Adrenal gland (tissue), 12 donors: ENCODE results near the gene IFNL1. TPM values are rescaled to one million over a fixed set of nuclear protein-coding genes. Genes with fewer than 3 reads are reported as not detected.
A peak's percentile ranks its signal among the peaks of the same experiment; 100 is the strongest.

Source experiments
- DNase-seq, 7 donors: peaks; one replicate each; pipeline ENCODE4 v3.0.0-alpha.2; 2019 to 2020
- H3K27ac ChIP-seq, 5 donors: fragments of 200-600 bp; sonication (generic) in 4 of 5; 1 replicate in 3 of 5; 2 replicates in 2 of 5; pipeline versions ENCODE4 v1.5.1 to v1.8.0; 2016 to 2020; ENCODE audit warnings: mild to moderate bottlenecking in 1 of 5
- H3K27me3 ChIP-seq: fragments of 200-600 bp; 2 replicates; pipeline ENCODE4 v1.8.0; 2021
- H3K36me3 ChIP-seq, 2 donors: fragments of 200-600 bp; replicated peaks in 1 of 2; 1 replicate in 1 of 2; 2 replicates in 1 of 2; pipeline versions ENCODE4 v1.5.1 to v1.8.0; 2018 to 2022
- H3K4me1 ChIP-seq, 2 donors: fragments of 200-600 bp; replicated peaks in 1 of 2; 1 replicate in 1 of 2; 2 replicates in 1 of 2; pipeline versions ENCODE4 v1.5.1 to v1.8.0; 2018 to 2021
- H3K4me3 ChIP-seq, 4 donors: fragments of 200-600 bp; sonication (generic) in 3 of 4; one replicate each; pipeline ENCODE4 v1.5.1; 2016 to 2018
- H3K9me3 ChIP-seq, 3 donors: fragments of 200-600 bp; sonication (generic) in 1 of 3; replicated peaks in 1 of 3; 1 replicate in 2 of 3; 2 replicates in 1 of 3; pipeline versions ENCODE4 v1.5.1 to v1.8.0; 2016 to 2021
- POLR2A ChIP-seq, 2 donors: fragments of 450-650 bp; IDR thresholded peaks; one replicate each; pipeline ENCODE4 v1.6.1; 2017; ENCODE audit warnings: antibody characterized with exemption in 2 of 2, mild to moderate bottlenecking in 2 of 2, moderate library complexity in 1 of 2
- WGBS, 4 donors: extraction: QIAGEN DNeasy Blood & Tissue Kit in 2 of 4; methylation state at CpG; one replicate each; pipeline versions ENCODE4 v1.1.5 to v1.1.7; 2013 to 2017; 5-methylcytosine and 5-hydroxymethylcytosine counted together
- intact Hi-C, 2 donors: fragments of 100-400 bp; cut with DNase I; formaldehyde crosslinking; loops; one replicate each; pipeline versions ENCODE4 v1.14.1 to v1.15.0; 2022 to 2023
- polyA plus RNA-seq, 3 donors: library from polyadenylated mRNA; stranded (reverse); fragments of 200-250 nt in 2 of 3; fragments of 350-450 nt in 1 of 3; fragmentation: Illumina TruSeq in 1 of 3; extraction: RNeasy Lipid Tissue Mini Kit (QIAGEN cat#74804) in 1 of 3; gene quantifications; one replicate each; pipeline ENCODE4 v1.2.3, GENCODE V29; 2013 to 2014
- small RNA-seq, 2 donors: library from RNA; depleted of rRNA; stranded (forward); fragments of <200 nt; gene quantifications; one replicate each; pipeline ENCODE3, GENCODE V24; 2016
- total RNA-seq, 9 donors: library from RNA; depleted of rRNA in 4 of 9; stranded (reverse); fragments of >200 nt in 4 of 9; fragments of 120-200 nt in 1 of 9; fragmentation: NEBNext Ultra II Directional in 1 of 9; extraction: Animal tissue kit (Norgen Biotek cat#: 25700) in 1 of 9; gene quantifications; one replicate each; pipeline versions ENCODE4 v1.1.0 to v1.2.4, GENCODE V29; 2013 to 2023
- TF ChIP-seq, protein P1 (sequence below), 6 experiments: fragments of 450-650 bp in 4 of 6; fragments of 200-600 bp in 2 of 6; sonication (generic) in 1 of 6; IDR thresholded peaks; 1 replicate in 5 of 6; 2 replicates in 1 of 6; pipeline versions ENCODE4 v1.5.1 to v1.8.0; 2016 to 2021; ENCODE audit warnings: antibody characterized with exemption in 6 of 6, mild to moderate bottlenecking in 2 of 6, moderate library complexity in 1 of 6
- donor health status: healthy with polysubstance abuse.
- donor health status: Bipolar disorder and iron deficiency.
- donor health status: DM: yes; HTN: yes; CAD: no.
- donor health status: DM: no; HTN: no; CAD: no.
- donor health status: DM: no; HTN: no; CAD: no.
- donor health status: DM: yes; HTN: yes; CAD: no.

The IFNL1 gene
- total and polyA plus RNA-seq, 12 donors: not detected

DNA sequence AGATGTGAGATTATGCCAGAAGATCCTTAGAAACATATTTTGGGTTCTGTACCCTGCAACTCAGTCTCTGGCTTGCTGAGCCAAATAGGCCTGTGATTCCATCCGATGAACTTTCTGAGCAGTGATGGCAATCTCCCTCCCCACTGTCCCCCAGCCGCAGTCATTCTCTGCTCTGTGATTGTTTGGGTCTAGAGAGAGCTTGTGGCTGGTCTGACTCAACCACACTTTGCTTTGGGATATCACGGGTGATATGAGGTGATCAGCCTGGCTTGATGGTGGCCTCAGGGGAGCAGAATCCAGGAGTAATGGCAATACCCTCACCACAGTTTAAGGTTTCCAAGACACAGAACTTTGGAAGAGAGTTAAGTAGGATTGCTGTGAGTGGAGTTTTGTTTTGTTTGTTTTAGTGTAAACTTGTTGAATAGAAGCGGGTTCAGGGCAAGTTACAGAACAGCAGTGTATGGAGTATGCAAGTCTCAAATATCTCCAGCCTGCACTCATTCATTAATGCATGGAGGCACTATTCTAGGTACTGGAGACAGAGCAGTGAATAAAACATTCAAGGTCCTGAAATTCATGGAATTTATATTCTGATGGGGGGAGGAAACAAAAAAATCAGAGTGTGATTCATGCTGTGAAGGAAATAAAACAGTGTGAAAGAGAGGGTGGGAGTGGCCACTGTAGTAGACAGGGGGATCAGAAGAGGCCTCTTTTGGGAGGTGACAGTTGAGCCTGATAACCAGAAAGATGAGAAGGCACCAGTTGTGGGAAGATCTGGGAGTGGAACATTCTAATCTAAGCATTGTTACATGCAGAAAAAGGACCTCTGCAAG, 51.3 kb downstream of the IFNL1 start:
- peaks cover 0 to 17% of the 10 kb centered on the region in 2 donors for H3K36me3 ChIP-seq
- no peaks in the 10 kb centered on the region for H3K27me3 ChIP-seq
- H3K27ac ChIP-seq: peak overlapping the region in 2 of 5 donors; percentile 36 to 40
- H3K4me1 ChIP-seq: peaks cover 8 to 58% of the 10 kb centered on the region in 2 donors
- no peak overlapping the region for H3K4me3 ChIP-seq
- TF ChIP-seq, protein P1, sequence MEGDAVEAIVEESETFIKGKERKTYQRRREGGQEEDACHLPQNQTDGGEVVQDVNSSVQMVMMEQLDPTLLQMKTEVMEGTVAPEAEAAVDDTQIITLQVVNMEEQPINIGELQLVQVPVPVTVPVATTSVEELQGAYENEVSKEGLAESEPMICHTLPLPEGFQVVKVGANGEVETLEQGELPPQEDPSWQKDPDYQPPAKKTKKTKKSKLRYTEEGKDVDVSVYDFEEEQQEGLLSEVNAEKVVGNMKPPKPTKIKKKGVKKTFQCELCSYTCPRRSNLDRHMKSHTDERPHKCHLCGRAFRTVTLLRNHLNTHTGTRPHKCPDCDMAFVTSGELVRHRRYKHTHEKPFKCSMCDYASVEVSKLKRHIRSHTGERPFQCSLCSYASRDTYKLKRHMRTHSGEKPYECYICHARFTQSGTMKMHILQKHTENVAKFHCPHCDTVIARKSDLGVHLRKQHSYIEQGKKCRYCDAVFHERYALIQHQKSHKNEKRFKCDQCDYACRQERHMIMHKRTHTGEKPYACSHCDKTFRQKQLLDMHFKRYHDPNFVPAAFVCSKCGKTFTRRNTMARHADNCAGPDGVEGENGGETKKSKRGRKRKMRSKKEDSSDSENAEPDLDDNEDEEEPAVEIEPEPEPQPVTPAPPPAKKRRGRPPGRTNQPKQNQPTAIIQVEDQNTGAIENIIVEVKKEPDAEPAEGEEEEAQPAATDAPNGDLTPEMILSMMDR (IDR thresholded peaks at IDR 0.05): no peak
- peak in 1 of 2 donors; percentile 18 for TF ChIP-seq POLR2A (IDR thresholded peaks at IDR 0.05)
- intact Hi-C loops: loop anchor here in 1 of 2 donors (5.0 kb wide), 1 partner anchor 35 kb away; no protein-coding TSS in a partner anchor
- peak in 1 of 7 donors; percentile 23 for DNase-seq
- 74 to 85% (median 77%) methylated on average over 2 to 4 of the region's 4 CpGs for WGBS, 4 donors
- no peaks in the 10 kb centered on the region for H3K9me3 ChIP-seq

Small RNA genes lying within 50 kb of the gene (small RNA-seq; reads per million reads assigned to genes)
- 0 to 0.17 reads per million in 2 donors for gene AC011445.2

Other genes starting within 250 kb of the IFNL1 start
- gene ACP7, start 212.0 kb upstream of the IFNL1 start, total RNA-seq: not detected
- not detected for gene ACP7, start 212.0 kb upstream of the IFNL1 start, polyA plus RNA-seq
- 10 to 100 TPM in 8 of 9 donors, 1 to 10 TPM in 1; 7.5 to 61.0 (median 20.1) TPM for gene PAK4, start 170.6 kb upstream of the IFNL1 start, total RNA-seq
- 10 to 100 TPM in 2 of 3 donors, 1 to 10 TPM in 1; 7.2 to 33.1 (median 27.5) TPM for gene PAK4, start 170.6 kb upstream of the IFNL1 start, polyA plus RNA-seq
- gene NCCRP1, start 99.4 kb upstream of the IFNL1 start, total RNA-seq: under 1 TPM in 3 of 9 donors, not detected in 6; 0.11 to 0.78 (median 0.11) TPM
- under 1 TPM in 2 of 3 donors, not detected in 1; 0.10 to 0.32 TPM for gene NCCRP1, start 99.4 kb upstream of the IFNL1 start, polyA plus RNA-seq
- under 1 TPM in 3 of 9 donors, not detected in 6; 0.43 to 0.76 (median 0.67) TPM for gene SYCN, start 92.1 kb upstream of the IFNL1 start, total RNA-seq
- not detected for gene SYCN, start 92.1 kb upstream of the IFNL1 start, polyA plus RNA-seq
- not detected for gene IFNL3, start 51.4 kb upstream of the IFNL1 start, total RNA-seq
- gene IFNL3, start 51.4 kb upstream of the IFNL1 start, polyA plus RNA-seq: not detected
- not detected for gene IFNL4, start 47.6 kb upstream of the IFNL1 start, total RNA-seq
- not detected for gene IFNL4, start 47.6 kb upstream of the IFNL1 start, polyA plus RNA-seq
- not detected for gene IFNL2, start 28.0 kb upstream of the IFNL1 start, total RNA-seq
- gene IFNL2, start 28.0 kb upstream of the IFNL1 start, polyA plus RNA-seq: not detected
- 1 to 10 TPM in 2 of 9 donors, under 1 TPM in 7; 0.34 to 1.4 (median 0.69) TPM for gene LRFN1, start 24.5 kb downstream of the IFNL1 start, total RNA-seq
- gene LRFN1, start 24.5 kb downstream of the IFNL1 start, polyA plus RNA-seq: 1 to 10 TPM in 1 of 3 donors, under 1 TPM in 2; 0.15 to 1.8 (median 0.74) TPM
- 10 to 100 TPM; 13.4 to 45.8 (median 35.2) TPM for gene GMFG, start 39.6 kb downstream of the IFNL1 start, total RNA-seq
- gene GMFG, start 39.6 kb downstream of the IFNL1 start, polyA plus RNA-seq: 10 to 100 TPM; 22.6 to 92.5 (median 76.2) TPM
- 100 to 1,000 TPM in 3 of 9 donors, 10 to 100 TPM in 6; 37.9 to 111 (median 98.5) TPM for gene SAMD4B, start 46.0 kb downstream of the IFNL1 start, total RNA-seq
- 100 to 1,000 TPM in 2 of 3 donors, 10 to 100 TPM in 1; 50.0 to 280 (median 211) TPM for gene SAMD4B, start 46.0 kb downstream of the IFNL1 start, polyA plus RNA-seq
- 10 to 100 TPM; 46.8 to 60.2 (median 54.2) TPM for gene PAF1, start 94.7 kb downstream of the IFNL1 start, total RNA-seq
- gene PAF1, start 94.7 kb downstream of the IFNL1 start, polyA plus RNA-seq: 10 to 100 TPM; 50.9 to 86.9 (median 51.6) TPM
- 100 to 1,000 TPM in 1 of 9 donors, 10 to 100 TPM in 8; 36.1 to 221 (median 64.0) TPM for gene MED29, start 95.0 kb downstream of the IFNL1 start, total RNA-seq
- 10 to 100 TPM; 43.6 to 49.6 (median 49.2) TPM for gene MED29, start 95.0 kb downstream of the IFNL1 start, polyA plus RNA-seq
- 100 to 1,000 TPM in 3 of 9 donors, 10 to 100 TPM in 5, 1 to 10 TPM in 1; 5.7 to 187 (median 81.8) TPM for gene ZFP36, start 110.4 kb downstream of the IFNL1 start, total RNA-seq
- 100 to 1,000 TPM in 2 of 3 donors, 10 to 100 TPM in 1; 64.8 to 193 (median 113) TPM for gene ZFP36, start 110.4 kb downstream of the IFNL1 start, polyA plus RNA-seq
- 10 to 100 TPM in 8 of 9 donors, 1 to 10 TPM in 1; 9.6 to 23.4 (median 17.8) TPM for gene PLEKHG2, start 116.3 kb downstream of the IFNL1 start, total RNA-seq
- gene PLEKHG2, start 116.3 kb downstream of the IFNL1 start, polyA plus RNA-seq: 10 to 100 TPM in 2 of 3 donors, 1 to 10 TPM in 1; 3.6 to 44.8 (median 16.3) TPM
- gene RPS16, start 139.5 kb downstream of the IFNL1 start, total RNA-seq: 1,000 to 10,000 TPM in 6 of 9 donors, 100 to 1,000 TPM in 3; 229 to 1,939 (median 1,252) TPM
- gene RPS16, start 139.5 kb downstream of the IFNL1 start, polyA plus RNA-seq: 1,000 to 10,000 TPM; 1,071 to 2,033 (median 1,152) TPM
- gene SUPT5H, start 149.2 kb downstream of the IFNL1 start, total RNA-seq: 100 to 1,000 TPM in 3 of 9 donors, 10 to 100 TPM in 6; 42.0 to 145 (median 85.3) TPM
- gene SUPT5H, start 149.2 kb downstream of the IFNL1 start, polyA plus RNA-seq: 100 to 1,000 TPM; 107 to 612 (median 233) TPM
- gene TIMM50, start 184.4 kb downstream of the IFNL1 start, total RNA-seq: 10 to 100 TPM; 52.8 to 93.4 (median 65.0) TPM
- gene TIMM50, start 184.4 kb downstream of the IFNL1 start, polyA plus RNA-seq: 100 to 1,000 TPM in 2 of 3 donors, 10 to 100 TPM in 1; 77.7 to 147 (median 118) TPM
- under 1 TPM in 1 of 9 donors, not detected in 8; 0.17 TPM for gene DLL3, start 202.5 kb downstream of the IFNL1 start, total RNA-seq
- under 1 TPM in 1 of 3 donors, not detected in 2; 0.10 TPM for gene DLL3, start 202.5 kb downstream of the IFNL1 start, polyA plus RNA-seq
- not detected for gene SELENOV, start 218.7 kb downstream of the IFNL1 start, total RNA-seq
- gene SELENOV, start 218.7 kb downstream of the IFNL1 start, polyA plus RNA-seq: not detected
- gene EID2B, start 236.4 kb downstream of the IFNL1 start, total RNA-seq: 1 to 10 TPM; 1.6 to 6.7 (median 3.8) TPM
- gene EID2B, start 236.4 kb downstream of the IFNL1 start, polyA plus RNA-seq: 1 to 10 TPM; 2.7 to 4.3 (median 3.8) TPM
- gene EID2, start 243.8 kb downstream of the IFNL1 start, total RNA-seq: 10 to 100 TPM; 13.9 to 32.9 (median 25.3) TPM
- 10 to 100 TPM; 19.2 to 31.7 (median 27.8) TPM for gene EID2, start 243.8 kb downstream of the IFNL1 start, polyA plus RNA-seq